ENCODE data around the gene PTPRO.

DNA sequence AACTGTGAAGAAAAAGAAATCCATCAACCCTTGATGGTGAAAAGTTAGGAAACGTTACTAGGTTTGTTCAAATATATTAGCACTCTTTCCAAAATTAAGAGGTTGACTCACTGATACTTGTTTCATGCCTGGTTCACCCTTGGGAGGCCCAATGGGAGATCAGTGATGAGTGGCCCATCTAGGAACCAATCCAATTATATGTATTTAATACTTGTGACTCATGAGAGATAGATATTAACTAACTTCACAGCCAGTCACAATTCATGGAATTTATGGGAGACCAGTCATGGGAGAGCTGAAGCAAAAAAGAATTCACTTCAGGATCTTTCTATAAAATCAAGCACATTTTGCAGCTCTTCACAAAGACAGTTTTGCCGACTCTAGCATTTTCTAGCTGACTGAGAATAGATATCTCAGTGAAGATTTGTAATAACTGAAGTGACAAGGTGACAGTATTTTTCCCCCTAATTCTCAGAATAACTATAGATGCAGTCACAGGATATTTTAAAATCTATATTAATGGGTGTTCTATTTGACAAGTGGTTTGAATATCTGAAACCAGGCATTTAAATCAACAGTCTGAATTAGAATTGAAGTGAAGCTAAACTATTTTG lies 236.7 kb downstream of the PTPRO start:
- TF ChIP-seq, protein P1, sequence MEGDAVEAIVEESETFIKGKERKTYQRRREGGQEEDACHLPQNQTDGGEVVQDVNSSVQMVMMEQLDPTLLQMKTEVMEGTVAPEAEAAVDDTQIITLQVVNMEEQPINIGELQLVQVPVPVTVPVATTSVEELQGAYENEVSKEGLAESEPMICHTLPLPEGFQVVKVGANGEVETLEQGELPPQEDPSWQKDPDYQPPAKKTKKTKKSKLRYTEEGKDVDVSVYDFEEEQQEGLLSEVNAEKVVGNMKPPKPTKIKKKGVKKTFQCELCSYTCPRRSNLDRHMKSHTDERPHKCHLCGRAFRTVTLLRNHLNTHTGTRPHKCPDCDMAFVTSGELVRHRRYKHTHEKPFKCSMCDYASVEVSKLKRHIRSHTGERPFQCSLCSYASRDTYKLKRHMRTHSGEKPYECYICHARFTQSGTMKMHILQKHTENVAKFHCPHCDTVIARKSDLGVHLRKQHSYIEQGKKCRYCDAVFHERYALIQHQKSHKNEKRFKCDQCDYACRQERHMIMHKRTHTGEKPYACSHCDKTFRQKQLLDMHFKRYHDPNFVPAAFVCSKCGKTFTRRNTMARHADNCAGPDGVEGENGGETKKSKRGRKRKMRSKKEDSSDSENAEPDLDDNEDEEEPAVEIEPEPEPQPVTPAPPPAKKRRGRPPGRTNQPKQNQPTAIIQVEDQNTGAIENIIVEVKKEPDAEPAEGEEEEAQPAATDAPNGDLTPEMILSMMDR (IDR thresholded peaks at IDR 0.05), result no peak
- TF ChIP-seq POLR2A (IDR thresholded peaks at IDR 0.05), result no peak
